Measurements from ENCODE around the gene EFNA5. TPM values are rescaled to one million over a fixed set of nuclear protein-coding genes. Genes with fewer than 3 reads are reported as not detected.

EFNA5 gene
- total and polyA plus RNA-seq, 2 of the 8 experiments (the other 6 are each of a cell fraction or from before 2014, with no cell fraction given) = 9.6 to 21.8 TPM

DNA sequence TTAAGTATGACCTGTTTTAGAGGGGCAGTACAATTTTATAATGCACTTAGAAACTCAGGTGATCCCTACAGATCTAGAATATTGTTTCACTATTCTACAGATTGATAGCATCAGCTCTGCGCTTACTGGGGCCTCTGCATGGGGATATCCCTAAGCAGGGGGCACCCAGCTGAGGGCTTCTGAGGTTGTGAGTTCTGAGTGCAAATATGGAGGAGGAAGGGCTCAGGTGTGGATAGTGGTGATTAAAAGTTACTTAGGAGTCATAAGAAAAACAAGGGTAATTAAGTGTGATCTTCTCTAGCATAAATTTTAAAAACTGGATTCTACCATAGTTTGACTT is 274.4 kb downstream of the EFNA5 start:
- Histone ChIP-seq H2BK120ac (replicated peaks; ENCODE audit: low read depth, low read length) (no peak overlapping the region), H4K91ac (replicated peaks; ENCODE audit: insufficient read length, low read length) (no peak overlapping the region), H2BK12ac (ENCODE audit: low read depth, low read length) (no peak overlapping the region), H3K14ac (ENCODE audit: insufficient read length) (no peak overlapping the region), H3K79me2 (ENCODE audit: control insufficient read depth in 1 of 2, insufficient read depth in 2 of 2, low read length in 2 of 2) (no peaks in the 10 kb centered on the region), H3K4ac (replicated peaks; ENCODE audit: insufficient read length, low read depth, low read length) (no peak overlapping the region), H3K18ac (ENCODE audit: extremely low read depth, low read length) (no peak overlapping the region), H3K79me1 (ENCODE audit: low read depth, low read length) (no peaks in the 10 kb centered on the region), H3K23ac (ENCODE audit: insufficient read length) (no peak overlapping the region), H2BK15ac (ENCODE audit: low read length) (no peak overlapping the region), H3K9me3 (ENCODE audit: insufficient read depth in 2 of 2, low read depth in 1 of 2, low read length in 1 of 2) (no peaks in the 10 kb centered on the region), H2BK5ac (ENCODE audit: low read depth, low read length) (no peak overlapping the region), H3K27ac (ENCODE audit: low read depth, low read length) (no peak overlapping the region), H3K4me2 (ENCODE audit: insufficient read depth in 1 of 2, low read depth in 2 of 2, low read length in 2 of 2) (no peak overlapping the region), H4K8ac (ENCODE audit: extremely low read depth, insufficient read depth, low read length) (no peak overlapping the region), H4K20me1 (replicated peaks in 1 of 2; ENCODE audit: control insufficient read depth in 1 of 2, insufficient read depth in 2 of 2, low read length in 2 of 2) (no peaks in the 10 kb centered on the region), H3K36me3 (ENCODE audit: control insufficient read depth in 2 of 4, insufficient read depth in 4 of 4, low read length in 3 of 4) (no peaks in the 10 kb centered on the region), H3K27me3 (replicated peaks in 1 of 4; ENCODE audit: control insufficient read depth in 3 of 4, extremely low read depth in 1 of 4, insufficient read depth in 3 of 4, low read length in 3 of 4) (no peaks in the 10 kb centered on the region; a peak in 1 of 7 replicates), H4K5ac (ENCODE audit: insufficient read length, low read depth, low read length) (no peak overlapping the region), H3K4me3 (ENCODE audit: extremely low read depth in 1 of 4, insufficient read depth in 2 of 4, low read depth in 3 of 4, low read length in 4 of 4) (no peak overlapping the region), H3K4me1 (replicated peaks in 1 of 4; ENCODE audit: control insufficient read depth in 3 of 4, insufficient read depth in 4 of 4, low read length in 3 of 4) (peaks cover 0 to 9% (median 5%) of the 10 kb centered on the region in 4 experiments; a peak in 3 of 7 replicates), H3K56ac (replicated peaks; ENCODE audit: insufficient read length, low read depth, low read length) (no peak overlapping the region), H3K23me2 (ENCODE audit: low read depth, low read length) (no peaks in the 10 kb centered on the region; the same call in 1 of the 2 replicates), H2AK5ac (ENCODE audit: low read depth, low read length) (no peak overlapping the region), H3K9ac (replicated peaks in 1 of 4; ENCODE audit: extremely low read depth in 1 of 4, low read depth in 3 of 4, low read length in 3 of 4) (no peak overlapping the region), H2AFZ (ENCODE audit: low read length) (no peak overlapping the region), H2BK20ac (ENCODE audit: low read length) (no peak overlapping the region)
- no peak for TF ChIP-seq SP4 (IDR thresholded peaks at IDR 0.05; ENCODE audit: low read length)
- no peak for TF ChIP-seq SIRT6 (IDR thresholded peaks at IDR 0.05; ENCODE audit: low read length)
- TF ChIP-seq, protein P1, sequence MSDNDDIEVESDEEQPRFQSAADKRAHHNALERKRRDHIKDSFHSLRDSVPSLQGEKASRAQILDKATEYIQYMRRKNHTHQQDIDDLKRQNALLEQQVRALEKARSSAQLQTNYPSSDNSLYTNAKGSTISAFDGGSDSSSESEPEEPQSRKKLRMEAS (IDR thresholded peaks at IDR 0.05) = no peak
- TF ChIP-seq BCL11A (IDR thresholded peaks at IDR 0.05; ENCODE audit: low read depth in 2 of 2, low read length in 2 of 2) = no peak
- no peak for TF ChIP-seq GTF2F1 (IDR thresholded peaks at IDR 0.05; ENCODE audit: borderline replicate concordance, low read depth, low read length)
- TF ChIP-seq RXRA (IDR thresholded peaks at IDR 0.05; ENCODE audit: insufficient read depth, low read depth, low read length) = no peak
- no peak for TF ChIP-seq HDAC6 (IDR thresholded peaks at IDR 0.05; ENCODE audit: low read depth, low read length)
- no peak for TF ChIP-seq SRF (IDR thresholded peaks at IDR 0.05; ENCODE audit: low read depth, low read length)
- 58% methylated on average over 1 of the region's 1 CpG; no CpG with 5 or more reads in 1 of the 2 experiments for WGBS, 2 experiments (ENCODE audit: extremely low coverage in 1 of 2, insufficient coverage in 1 of 2, insufficient read length in 1 of 2, insufficient replicate concordance in 2 of 2, low coverage in 1 of 2, low lambda C conversion rate in 2 of 2, missing lambda C conversion rate in 1 of 2)
- CTCF ChIA-PET (ENCODE audit: partially characterized antibody) = no interaction called here
- FAIRE-seq (no peak), DNase-seq (ENCODE audit: low read depth in 1 of 2, low spot score in 2 of 2) (no peak)
- POLR2A ChIA-PET (ENCODE audit: partially characterized antibody) = no interaction called here

Data from H1 (cell line).